Anterior cingulate cortex (tissue), 58 donors: ENCODE data around the gene PTGDS.

ENCODE experiments used
- DNase-seq, 58 donors: peaks; one replicate each; lab custom pipeline; 2025; lab: John Stamatoyannopoulos, UW

The PTGDS gene

GRCh38 chr9:136956604-136957003 is 20.7 kb upstream of the PTGDS start:
- DNase-seq, result no peak

GRCh38 chr9:136957461-136957860 is 19.8 kb upstream of the PTGDS start:
- DNase-seq, result no peak

- no peak for DNase-seq
These were observed 19.4 kb upstream of the PTGDS start for GRCh38 chr9:136957901-136958300.

GRCh38 chr9:136958473-136958872 is 18.8 kb upstream of the PTGDS start:
- DNase-seq, result no peak

GRCh38 chr9:136958898-136959850 is 18.1 kb upstream of the PTGDS start:
- no peak for DNase-seq

GRCh38 chr9:136960212-136960937 is 16.9 kb upstream of the PTGDS start:
- DNase-seq, result no peak

GRCh38 chr9:136960938-136961275 is 16.4 kb upstream of the PTGDS start:
- DNase-seq, result no peak

GRCh38 chr9:136961279-136962065 is 15.8 kb upstream of the PTGDS start:
- DNase-seq, result peak in 24 of 58 donors; percentile 19 to 64 (median 40)

GRCh38 chr9:136962163-136962562 is 15.1 kb upstream of the PTGDS start:
- no peak for DNase-seq

- DNase-seq, result no peak
These were observed 14.5 kb upstream of the PTGDS start for GRCh38 chr9:136962701-136963248.

- peak in 3 of 58 donors; percentile 23 to 34 (median 29) for DNase-seq
These were observed 14.0 kb upstream of the PTGDS start for GRCh38 chr9:136963341-136963740.

- no peak for DNase-seq
These were observed 13.6 kb upstream of the PTGDS start for GRCh38 chr9:136963751-136964150.

GRCh38 chr9:136964171-136964689 is 13.1 kb upstream of the PTGDS start:
- no peak for DNase-seq

- DNase-seq, result no peak
These were observed 12.4 kb upstream of the PTGDS start for GRCh38 chr9:136964833-136965422.

GRCh38 chr9:136965771-136966484 is 11.4 kb upstream of the PTGDS start:
- peak in 52 of 58 donors; percentile 30 to 94 (median 70) for DNase-seq

GRCh38 chr9:136968333-136969127 is 8.8 kb upstream of the PTGDS start:
- no peak for DNase-seq

GRCh38 chr9:136969150-136969549 is 8.2 kb upstream of the PTGDS start:
- no peak for DNase-seq

GRCh38 chr9:136969774-136970173 is 7.5 kb upstream of the PTGDS start:
- DNase-seq, result no peak
